HepG2 (cell line): Measurements from ENCODE around the gene IL12A.

Experiments
- DMAP1 ChIP-seq: IDR thresholded peaks from 2 replicates; pipeline ENCODE4 v1.6.1; 2016
- MAZ ChIP-seq, 2 experiments: sonication (generic) in 1 of 2; formaldehyde crosslinking in 1 of 2; IDR thresholded peaks; 2 replicates each; pipeline versions ENCODE4 v1.5.0 to v1.6.1; 2012 to 2020; ENCODE audit warnings: low read depth in 2 of 2, mild to moderate bottlenecking in 2 of 2, borderline replicate concordance in 1 of 2, improper control_type of control experiment in 1 of 2, low read length in 1 of 2, missing genetic modification reagents in 1 of 2, moderate library complexity in 1 of 2
- RAD21 ChIP-seq: fragments of 450-650 bp; formaldehyde crosslinking; IDR thresholded peaks from 2 replicates; pipeline ENCODE4 v1.5.0; 2020; ENCODE audit warnings: mild to moderate bottlenecking
- SMARCC2 ChIP-seq: fragments of 450-650 bp; IDR thresholded peaks from 2 replicates; pipeline ENCODE4 v1.6.1; 2017; ENCODE audit warnings: antibody characterized with exemption, mild to moderate bottlenecking
- ZNF234 ChIP-seq: sonication (generic); formaldehyde crosslinking; conservative IDR thresholded peaks from 2 replicates; pipeline ENCODE4 v1.5.1; 2020; ENCODE audit warnings: mild to moderate bottlenecking, missing genetic modification reagents
- ZNF24 ChIP-seq: fragments of 450-650 bp; IDR thresholded peaks from 2 replicates; pipeline ENCODE4 v1.6.1; 2017; ENCODE audit warnings: antibody characterized with exemption, mild to moderate bottlenecking
- ZNF792 ChIP-seq: IDR thresholded peaks from 2 replicates; pipeline ENCODE4 v1.6.1; 2016
- TF ChIP-seq, protein P1 (sequence below): sonication (generic); formaldehyde crosslinking; IDR thresholded peaks from 2 replicates; pipeline ENCODE4 v1.5.0; 2020; ENCODE audit warnings: mild to moderate bottlenecking, missing genetic modification reagents
- TF ChIP-seq, protein P2 (sequence below): sonication (generic); formaldehyde crosslinking; IDR thresholded peaks from 2 replicates; pipeline ENCODE4 v1.8.1; 2022; ENCODE audit warnings: mild to moderate bottlenecking, missing genetic modification reagents
- TF ChIP-seq, protein P3 (sequence below): sonication (generic); formaldehyde crosslinking; IDR thresholded peaks from 2 replicates; pipeline ENCODE4 v1.5.0; 2020; ENCODE audit warnings: mild to moderate bottlenecking, missing genetic modification reagents, moderate library complexity
- TF ChIP-seq, protein P4 (sequence below): sonication (generic); formaldehyde crosslinking; IDR thresholded peaks from 2 replicates; pipeline ENCODE4 v1.4.0; 2020; ENCODE audit warnings: missing genetic modification reagents

DNA sequence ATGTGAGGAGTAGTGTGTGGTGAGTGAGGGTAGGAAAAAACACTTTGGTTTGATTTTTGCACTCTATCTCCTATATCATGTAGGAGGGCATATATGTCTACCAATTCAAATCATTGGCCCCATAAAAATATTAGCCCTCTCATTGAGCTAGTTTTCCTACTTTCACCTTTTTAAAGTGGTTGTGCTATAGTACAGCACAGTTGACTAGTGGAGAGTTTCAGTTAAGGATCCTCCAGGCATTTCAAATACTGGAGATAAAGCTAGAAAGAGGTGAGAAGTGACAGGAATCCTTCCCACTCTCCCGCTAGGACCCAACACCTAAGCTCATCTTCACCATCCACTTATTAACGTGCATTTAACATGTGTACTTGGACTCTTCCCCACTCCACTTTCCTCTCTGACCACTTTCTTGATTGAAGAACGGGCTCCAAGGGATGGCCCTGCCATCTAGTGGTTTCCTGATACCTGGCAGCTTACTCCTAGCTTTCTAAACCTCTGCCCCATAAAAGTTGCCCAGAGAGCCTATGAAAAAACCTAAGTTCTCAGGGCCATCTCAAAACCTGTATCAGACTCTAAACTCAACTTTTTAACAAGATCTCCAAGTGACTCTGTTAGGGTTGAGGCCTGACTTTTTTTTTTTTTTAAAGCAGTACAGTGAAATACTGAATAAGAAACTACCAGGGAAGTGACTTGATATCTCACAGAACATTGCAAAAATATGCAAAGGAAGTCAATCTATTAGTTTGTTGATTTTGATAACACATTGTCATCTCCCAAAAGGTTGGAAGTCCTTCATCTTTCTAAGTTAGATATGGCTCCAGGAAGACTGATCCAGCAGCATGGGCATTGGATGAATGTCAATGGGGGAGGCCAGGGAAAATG, 17.9 kb downstream of the IL12A start:
- TF ChIP-seq, protein P1, sequence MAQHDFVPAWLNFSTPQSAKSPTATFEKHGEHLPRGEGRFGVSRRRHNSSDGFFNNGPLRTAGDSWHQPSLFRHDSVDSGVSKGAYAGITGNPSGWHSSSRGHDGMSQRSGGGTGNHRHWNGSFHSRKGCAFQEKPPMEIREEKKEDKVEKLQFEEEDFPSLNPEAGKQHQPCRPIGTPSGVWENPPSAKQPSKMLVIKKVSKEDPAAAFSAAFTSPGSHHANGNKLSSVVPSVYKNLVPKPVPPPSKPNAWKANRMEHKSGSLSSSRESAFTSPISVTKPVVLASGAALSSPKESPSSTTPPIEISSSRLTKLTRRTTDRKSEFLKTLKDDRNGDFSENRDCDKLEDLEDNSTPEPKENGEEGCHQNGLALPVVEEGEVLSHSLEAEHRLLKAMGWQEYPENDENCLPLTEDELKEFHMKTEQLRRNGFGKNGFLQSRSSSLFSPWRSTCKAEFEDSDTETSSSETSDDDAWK (CRISPR knock-in tag) = no peak
- peak; percentile 67; the same call in 1 of the 2 replicates for TF ChIP-seq RAD21 (CRISPR knock-in tag)
- TF ChIP-seq, protein P2, sequence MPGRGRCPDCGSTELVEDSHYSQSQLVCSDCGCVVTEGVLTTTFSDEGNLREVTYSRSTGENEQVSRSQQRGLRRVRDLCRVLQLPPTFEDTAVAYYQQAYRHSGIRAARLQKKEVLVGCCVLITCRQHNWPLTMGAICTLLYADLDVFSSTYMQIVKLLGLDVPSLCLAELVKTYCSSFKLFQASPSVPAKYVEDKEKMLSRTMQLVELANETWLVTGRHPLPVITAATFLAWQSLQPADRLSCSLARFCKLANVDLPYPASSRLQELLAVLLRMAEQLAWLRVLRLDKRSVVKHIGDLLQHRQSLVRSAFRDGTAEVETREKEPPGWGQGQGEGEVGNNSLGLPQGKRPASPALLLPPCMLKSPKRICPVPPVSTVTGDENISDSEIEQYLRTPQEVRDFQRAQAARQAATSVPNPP (CRISPR knock-in tag) = no peak
- no peak for TF ChIP-seq ZNF24
- TF ChIP-seq ZNF792 = no peak
- TF ChIP-seq, protein P3, sequence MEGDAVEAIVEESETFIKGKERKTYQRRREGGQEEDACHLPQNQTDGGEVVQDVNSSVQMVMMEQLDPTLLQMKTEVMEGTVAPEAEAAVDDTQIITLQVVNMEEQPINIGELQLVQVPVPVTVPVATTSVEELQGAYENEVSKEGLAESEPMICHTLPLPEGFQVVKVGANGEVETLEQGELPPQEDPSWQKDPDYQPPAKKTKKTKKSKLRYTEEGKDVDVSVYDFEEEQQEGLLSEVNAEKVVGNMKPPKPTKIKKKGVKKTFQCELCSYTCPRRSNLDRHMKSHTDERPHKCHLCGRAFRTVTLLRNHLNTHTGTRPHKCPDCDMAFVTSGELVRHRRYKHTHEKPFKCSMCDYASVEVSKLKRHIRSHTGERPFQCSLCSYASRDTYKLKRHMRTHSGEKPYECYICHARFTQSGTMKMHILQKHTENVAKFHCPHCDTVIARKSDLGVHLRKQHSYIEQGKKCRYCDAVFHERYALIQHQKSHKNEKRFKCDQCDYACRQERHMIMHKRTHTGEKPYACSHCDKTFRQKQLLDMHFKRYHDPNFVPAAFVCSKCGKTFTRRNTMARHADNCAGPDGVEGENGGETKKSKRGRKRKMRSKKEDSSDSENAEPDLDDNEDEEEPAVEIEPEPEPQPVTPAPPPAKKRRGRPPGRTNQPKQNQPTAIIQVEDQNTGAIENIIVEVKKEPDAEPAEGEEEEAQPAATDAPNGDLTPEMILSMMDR (CRISPR knock-in tag) = peak; percentile 84
- no peak for TF ChIP-seq MAZ (IDR thresholded peaks at IDR 0.05; ENCODE audit: borderline replicate concordance, low read depth, low read length)
- no peak for TF ChIP-seq MAZ (CRISPR knock-in tag; IDR thresholded peaks at IDR 0.05; ENCODE audit: low read depth)
- TF ChIP-seq DMAP1 (CRISPR knock-in tag) = no peak
- TF ChIP-seq, protein P4, sequence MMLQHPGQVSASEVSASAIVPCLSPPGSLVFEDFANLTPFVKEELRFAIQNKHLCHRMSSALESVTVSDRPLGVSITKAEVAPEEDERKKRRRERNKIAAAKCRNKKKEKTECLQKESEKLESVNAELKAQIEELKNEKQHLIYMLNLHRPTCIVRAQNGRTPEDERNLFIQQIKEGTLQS (CRISPR knock-in tag) = no peak
- TF ChIP-seq SMARCC2 = no peak
- TF ChIP-seq ZNF234 = no peak
